ENCODE data around the gene RNF214.
A peak's percentile ranks its signal among the peaks of the same experiment; 100 is the strongest.
"Not testable (repeated sequence)": the region's sequence is repeated elsewhere in the genome, so short reads cannot be mapped to it uniquely, and the experiment has no call there.

Gene RNF214

DNA sequence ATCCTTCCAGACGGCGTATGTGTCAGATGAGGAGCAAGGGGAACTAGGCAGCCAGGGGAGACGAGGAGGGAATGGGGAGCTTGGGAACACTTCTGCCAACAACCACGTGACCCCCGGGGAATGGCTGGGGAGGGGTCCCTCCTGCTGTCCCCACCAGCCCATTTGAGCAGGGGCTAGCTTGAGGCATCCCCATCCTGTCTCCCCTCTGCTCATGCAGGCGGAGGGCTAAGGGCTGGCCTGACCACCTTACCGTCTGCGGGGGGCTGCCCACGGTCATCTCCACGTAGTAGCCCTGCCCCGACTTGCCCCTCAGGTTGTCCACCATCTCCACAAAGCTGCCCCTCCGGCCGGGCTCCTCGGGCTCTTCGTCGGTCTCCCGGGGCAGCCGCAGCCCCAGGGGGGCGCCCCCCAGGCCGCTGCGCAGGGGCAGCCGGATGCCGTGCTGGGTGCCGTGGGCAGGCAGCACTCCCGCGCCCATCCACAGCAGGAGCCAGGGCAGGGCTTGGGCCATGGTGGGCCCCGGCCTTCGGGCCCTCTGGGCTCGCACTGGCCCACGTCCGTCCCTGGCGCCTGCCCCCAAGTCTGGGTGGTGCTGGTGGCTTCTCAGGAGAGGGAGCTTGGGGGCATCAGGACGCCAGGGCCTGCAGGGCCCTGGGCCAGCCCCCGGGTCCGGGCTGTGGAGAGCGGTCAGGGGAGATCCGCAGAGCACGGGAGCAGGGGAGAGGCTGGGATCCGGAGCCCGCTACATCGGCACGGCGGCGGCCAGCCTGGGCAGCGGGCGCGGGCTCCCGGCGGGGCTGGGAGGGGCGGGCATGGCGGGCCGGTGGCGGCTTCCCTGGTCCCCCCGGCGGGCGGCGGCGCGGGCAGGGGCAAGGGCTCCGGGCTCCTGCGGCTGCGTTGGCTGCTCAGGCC is 83.1 kb downstream of the RNF214 start:
- DNase-seq (ENCODE audit: low spot score), result no peak

DNA sequence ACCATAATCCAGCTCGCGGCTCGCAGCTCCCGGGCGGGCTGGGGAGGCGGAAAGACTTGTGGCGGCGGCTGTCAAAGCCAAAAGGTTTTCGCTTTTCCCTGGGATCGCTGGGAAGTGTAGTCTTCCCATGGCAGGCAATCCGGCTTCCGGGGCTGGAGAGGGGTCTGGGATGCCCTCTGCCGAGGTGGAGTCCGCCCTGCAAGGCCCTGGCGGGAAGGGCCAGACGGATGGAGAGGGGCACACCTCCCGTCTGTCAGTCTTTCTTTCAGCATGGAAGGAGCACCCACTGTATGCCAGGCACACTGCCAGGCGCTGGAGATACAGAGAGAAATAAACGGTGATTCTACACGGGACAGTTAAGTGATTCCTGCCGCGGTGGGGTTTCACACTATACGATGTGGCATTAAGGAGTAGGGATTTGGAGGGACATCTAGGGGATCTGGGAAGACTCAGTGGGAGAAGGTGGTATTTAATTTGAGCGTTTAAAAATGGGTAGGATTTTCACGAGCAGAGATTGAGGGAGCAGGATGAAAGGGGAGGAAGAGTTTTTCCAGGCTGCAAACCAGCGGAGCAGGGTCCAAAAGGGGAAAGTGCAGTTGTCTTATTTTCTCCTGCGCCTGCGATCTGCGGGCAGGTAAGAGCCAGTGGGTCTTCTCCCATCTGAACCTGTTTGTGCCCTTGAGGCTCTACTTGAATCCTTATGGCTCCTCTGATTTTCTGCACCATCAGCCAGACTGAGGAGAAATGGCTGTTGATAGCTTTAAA is 83.9 kb downstream of the RNF214 start, which contains the start of gene BACE1:
Gene BACE1 (minus strand): TSS at position 60 of the 765 bp plus-strand sequence. CDS start 461 bp downstream, outside the sequence.
- peak; percentile 91 for DNase-seq (ENCODE audit: low spot score)

DNA sequence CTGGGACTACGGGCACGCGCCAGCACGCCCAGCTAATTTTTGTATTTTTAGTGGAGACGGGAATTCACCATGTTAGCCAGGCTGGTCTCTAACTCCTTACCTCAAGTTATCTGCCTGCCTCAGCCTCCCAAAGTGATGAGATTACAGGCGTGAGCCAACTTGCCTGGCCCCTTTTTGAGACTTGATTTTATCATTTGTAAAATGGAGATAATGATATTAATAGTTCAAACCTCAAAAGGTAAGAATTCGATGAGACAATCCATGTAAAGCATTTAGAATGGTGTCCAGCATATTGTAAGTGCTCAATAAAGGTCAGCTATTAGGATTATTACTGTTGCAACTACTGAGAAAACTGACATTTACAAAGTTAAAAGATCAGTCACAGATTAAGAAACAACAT is 86.3 kb downstream of the RNF214 start:
- DNase-seq (ENCODE audit: low spot score), result no peak

DNA sequence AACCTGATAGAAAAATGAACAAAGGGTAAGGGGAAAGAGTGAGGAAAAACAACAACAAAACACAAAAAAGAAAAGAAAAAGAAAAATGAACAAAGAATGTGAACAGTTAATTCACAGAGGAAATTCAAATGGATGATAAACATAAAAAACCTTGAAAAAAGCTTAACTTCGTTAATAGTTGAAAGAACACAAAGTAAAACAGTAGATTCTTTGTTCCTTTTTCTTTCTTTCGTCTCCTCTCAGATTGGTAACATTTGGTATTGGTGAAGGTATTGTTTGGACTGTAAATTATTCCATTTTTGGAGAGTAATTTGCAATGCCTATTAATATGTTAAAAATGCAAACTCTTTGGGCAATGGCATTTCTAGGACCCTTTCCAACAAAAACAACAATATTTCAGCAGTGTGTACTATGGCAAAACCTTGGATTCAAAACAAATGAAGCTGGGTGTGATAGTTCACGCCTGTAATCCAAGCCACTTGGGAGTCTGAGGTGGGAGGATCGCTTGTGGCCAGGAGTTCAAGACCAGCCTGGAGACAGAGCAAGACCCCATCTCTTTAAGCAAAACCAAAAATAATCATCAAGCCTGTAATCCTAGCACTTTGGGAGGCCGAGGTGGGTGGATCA is 86.9 kb downstream of the RNF214 start:
- DNase-seq (ENCODE audit: low spot score), result no peak

DNA sequence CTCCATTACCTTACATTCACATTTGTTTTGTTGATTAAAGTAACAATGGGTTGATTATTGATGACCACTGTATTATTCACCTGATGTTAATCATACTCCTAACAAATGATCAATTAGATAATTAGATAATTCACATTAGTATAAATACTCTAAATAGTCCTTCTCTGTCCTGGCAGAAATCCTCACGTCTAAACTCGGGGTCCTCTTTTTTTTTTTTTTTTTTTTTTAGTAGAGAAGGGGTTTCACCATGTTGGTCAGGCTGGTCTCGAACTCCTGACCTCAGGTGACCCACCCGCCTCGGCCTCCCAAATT is 94.7 kb downstream of the RNF214 start:
- DNase-seq (ENCODE audit: low spot score), result not testable (repeated sequence)

DNA sequence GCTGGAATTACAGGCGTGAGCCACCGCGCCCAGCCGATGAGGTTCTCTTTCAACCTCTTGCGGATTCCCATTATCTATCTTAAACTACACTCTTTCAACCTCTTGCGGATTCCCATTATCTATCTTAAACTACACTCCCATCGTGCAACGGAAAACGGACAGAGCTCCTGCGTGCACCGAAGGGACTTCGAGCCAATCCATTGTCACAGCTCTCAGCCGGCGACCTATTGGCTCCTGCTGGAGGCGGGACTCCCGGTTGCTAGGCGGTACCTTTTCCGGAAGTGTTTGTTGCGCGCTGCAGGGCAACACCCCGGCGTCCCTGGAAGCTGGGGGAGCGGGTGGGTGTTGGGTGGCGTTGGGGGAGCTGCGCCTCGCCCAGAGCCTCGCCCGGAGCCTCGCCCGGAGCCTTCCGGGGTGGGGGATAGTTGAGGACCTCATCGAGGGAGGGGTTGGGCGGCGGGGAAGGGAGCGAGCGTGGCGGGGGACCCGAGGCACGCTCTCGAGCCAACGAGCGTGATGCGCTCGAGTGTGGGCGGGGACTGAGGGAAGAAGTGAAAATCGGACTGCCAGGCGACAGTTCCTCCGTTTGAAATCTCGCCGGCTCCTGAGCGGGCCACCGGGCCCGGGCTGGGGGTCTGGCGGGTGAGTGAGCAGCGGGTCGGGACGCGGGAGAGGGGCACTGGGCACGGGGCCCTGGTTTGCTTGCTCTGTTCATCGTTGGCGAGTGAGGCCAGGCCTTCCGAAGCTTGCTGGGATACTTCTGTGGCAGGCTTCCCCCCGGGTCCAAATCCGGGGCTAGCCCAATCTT is 95.3 kb downstream of the RNF214 start, which contains the start of gene CEP164:
Gene CEP164 (plus strand): TSS at position 288 of the 808 bp plus-strand sequence. CDS start 10,733 bp downstream, outside the sequence.
- peak; percentile 96 for DNase-seq (ENCODE audit: low spot score)

DNA sequence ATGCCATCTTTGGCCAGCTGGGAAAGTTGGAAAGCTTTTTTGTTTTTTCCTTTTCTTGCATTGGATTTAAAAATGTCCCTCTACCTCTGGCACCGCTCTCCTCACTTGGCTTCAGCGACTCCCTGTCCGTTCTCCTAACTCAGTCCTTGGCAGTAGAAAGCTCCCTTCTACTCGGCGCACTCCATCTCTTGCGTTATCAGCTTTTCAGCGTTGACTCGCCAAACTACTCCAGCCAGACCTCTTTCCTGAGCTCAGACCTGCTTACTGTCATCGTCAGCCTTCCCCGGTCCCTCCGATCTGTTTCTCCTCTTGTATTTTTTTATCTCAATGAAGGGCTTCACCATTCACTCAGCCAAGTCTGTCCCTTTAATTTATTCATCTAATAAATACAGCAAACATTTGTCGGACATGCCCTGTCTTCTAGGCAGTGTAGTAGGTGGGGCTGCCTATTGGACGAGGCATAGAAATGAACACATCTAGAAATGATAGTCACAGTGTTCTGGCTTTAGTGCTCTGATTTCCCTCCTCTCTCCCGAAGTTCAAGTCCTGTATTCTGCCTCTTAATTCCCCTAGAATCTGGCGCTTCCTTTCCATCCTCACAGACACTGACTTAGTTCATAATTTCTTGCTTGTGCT is 96.0 kb downstream of the RNF214 start:
- no peak for DNase-seq (ENCODE audit: low spot score)

DNA sequence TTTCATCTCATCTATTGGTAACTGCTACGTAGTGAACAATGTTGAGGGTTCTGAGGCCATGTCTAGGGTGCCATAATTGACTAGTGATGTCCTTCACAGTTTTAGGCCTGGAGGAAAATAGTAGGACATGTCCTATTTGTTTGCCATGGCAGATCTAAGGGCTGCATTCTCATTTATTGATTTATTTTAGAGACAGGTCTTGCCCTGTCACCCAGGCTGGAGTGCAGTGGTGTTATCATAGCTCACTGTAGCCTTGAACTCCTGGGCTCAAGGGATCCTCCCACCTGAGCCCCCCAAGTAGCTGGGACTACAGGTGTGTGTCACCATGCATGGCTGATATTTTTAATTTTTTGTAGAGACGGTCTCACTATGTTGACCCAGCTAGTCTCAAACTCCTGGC is 100.4 kb downstream of the RNF214 start:
- DNase-seq (ENCODE audit: low spot score), result no peak

DNA sequence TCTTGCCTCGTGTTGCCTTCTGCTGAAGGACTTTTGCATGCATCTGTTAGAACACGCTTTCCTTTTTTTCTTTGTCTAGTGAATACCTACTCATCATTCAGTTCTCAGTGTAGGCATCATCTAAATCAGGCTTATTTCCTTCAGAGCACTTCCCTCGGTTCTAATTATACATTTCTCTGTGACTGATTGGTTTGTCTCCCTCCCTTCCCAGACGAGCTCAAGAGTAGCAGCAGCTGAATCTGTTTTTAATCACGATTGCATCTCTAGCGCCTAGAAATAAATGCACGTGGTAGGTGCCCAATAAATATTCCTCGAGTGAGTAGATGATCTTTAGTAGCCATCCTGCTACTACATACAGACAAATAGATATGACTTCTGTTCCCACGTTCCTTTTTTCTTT is 101.4 kb downstream of the RNF214 start:
- DNase-seq (ENCODE audit: low spot score), result peak; percentile 55

DNA sequence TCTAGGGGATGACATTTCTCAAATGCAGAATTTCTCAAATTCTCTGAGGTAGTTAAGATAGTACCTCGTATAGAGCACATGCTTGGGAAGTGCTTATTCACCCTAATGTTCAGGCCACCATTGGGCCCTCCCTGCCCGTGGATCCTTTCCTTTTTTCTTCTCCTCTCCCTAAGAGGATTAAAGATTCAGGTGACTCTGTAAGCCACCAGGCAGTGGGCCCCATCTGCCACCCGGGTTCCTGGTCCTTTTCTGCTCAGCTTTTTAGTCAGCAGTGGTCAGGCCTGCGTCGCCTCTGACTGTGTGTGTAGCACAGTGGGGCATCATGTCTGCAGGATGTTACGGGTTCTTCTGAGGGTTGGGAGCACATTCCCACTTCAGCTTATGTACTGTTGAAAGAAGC is 102.4 kb downstream of the RNF214 start:
- DNase-seq (ENCODE audit: low spot score), result no peak

DNA sequence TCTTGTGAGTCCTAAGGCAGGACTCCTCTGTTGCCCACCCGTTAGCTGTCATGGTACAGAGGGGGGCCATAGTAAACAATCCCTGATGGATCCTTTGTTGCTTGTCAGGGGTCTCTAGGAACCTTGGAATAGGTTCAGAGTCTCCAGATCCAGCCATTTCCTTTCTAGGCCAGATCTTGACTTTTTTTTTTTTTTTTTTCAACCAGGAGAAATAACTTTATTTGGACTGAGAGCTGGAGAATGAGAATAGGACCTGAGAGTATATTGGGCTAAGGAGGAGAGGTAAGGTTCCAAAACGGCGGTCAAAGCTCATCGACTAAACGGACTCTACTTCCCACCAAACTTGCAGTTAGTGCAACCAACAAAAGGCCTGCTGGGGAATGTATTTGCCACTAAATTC is 102.9 kb downstream of the RNF214 start:
- no peak for DNase-seq (ENCODE audit: low spot score)

Measured in putamen (tissue), 1 donor.